Neural progenitor cell (in vitro differentiated cells): ENCODE measurements around the gene INPP5D.

Source experiments
- EZH2 ChIP-seq: fragments of 200-600 bp; sonication (generic); IDR thresholded peaks from 2 replicates; pipeline ENCODE4 v1.6.1; 2017; ENCODE audit warnings: antibody characterized with exemption, mild to moderate bottlenecking, moderate library complexity
- TF ChIP-seq, protein P1 (sequence below): fragments of 200-600 bp; sonication (generic); IDR thresholded peaks from 2 replicates; pipeline ENCODE4 v1.5.1; 2017; ENCODE audit warnings: antibody characterized with exemption, mild to moderate bottlenecking

DNA sequence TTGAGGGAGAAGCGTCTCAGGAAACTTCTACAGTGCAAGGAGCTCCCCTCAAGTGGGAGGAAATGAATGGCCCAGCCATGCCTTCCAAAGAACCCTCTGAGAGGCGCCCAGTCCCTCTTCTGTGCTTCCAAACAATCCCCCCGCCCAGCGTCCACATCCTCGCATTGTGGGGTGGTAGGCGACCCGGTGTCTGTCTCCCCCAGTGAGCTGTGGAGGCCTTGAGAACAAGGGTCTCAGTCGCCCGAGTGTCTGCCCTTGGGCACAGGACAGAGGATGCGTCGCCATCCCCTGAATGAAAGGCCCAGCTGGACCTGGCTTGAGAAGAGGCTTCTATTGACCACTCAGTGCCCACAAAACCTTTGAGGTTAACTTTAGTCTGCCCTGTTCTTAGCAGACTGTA lies 29.7 kb downstream of the INPP5D start:
- TF ChIP-seq, protein P1, sequence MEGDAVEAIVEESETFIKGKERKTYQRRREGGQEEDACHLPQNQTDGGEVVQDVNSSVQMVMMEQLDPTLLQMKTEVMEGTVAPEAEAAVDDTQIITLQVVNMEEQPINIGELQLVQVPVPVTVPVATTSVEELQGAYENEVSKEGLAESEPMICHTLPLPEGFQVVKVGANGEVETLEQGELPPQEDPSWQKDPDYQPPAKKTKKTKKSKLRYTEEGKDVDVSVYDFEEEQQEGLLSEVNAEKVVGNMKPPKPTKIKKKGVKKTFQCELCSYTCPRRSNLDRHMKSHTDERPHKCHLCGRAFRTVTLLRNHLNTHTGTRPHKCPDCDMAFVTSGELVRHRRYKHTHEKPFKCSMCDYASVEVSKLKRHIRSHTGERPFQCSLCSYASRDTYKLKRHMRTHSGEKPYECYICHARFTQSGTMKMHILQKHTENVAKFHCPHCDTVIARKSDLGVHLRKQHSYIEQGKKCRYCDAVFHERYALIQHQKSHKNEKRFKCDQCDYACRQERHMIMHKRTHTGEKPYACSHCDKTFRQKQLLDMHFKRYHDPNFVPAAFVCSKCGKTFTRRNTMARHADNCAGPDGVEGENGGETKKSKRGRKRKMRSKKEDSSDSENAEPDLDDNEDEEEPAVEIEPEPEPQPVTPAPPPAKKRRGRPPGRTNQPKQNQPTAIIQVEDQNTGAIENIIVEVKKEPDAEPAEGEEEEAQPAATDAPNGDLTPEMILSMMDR: no peak
- TF ChIP-seq EZH2: no peak
